SKM-1 treated with dmso at 0.1 percent for 144 hours (cell line): Measurements from ENCODE around the gene MCM8.
"Not testable (repeated sequence)": the region's sequence is repeated elsewhere in the genome, so short reads cannot be mapped to it uniquely, and the experiment has no call there.

Experiments
- DNase-seq: peaks from one replicate; lab custom pipeline; 2025; ENCODE audit not compliant: unreplicated experiment; lab: John Stamatoyannopoulos, UW

MCM8 gene

DNA sequence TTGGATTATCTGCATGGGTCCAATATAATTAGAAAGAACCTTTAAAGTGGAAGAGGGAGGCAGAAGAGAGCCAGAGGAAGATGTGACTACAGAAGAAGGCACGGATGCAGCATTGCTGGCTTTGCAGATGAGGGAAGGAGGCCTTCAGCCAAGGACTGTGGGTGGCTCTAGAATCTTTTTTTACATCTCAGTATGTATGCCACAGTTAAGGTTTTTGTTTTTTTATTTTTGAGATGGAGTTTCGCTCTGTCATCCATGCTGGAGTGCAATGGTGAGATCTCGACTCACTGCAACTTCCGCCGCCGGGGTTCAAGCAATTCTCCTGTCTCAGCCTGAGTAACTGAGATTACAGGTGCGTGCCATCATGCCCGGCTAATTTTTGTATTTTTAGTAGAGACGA lies 49.3 kb downstream of the MCM8 start:
- DNase-seq, result no peak

DNA sequence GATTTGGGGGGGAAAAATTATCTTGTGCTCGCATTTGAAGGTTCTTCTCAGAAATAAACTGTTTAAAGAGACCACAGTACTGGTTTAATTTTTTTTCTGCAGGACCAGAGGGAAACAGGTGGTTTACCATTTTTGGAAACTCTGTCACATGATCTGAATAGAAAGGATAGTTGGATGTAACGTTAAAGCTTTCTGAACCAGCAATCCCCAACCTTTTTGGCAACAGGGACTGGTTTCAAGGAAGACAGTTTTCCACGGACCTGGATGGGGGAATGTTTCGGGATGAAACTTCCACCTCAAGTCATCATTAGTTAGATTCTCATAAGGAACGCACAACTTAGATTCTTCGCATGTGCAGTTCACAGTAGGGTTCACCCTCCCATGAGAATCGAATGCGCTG lies 50.4 kb downstream of the MCM8 start:
- no peak for DNase-seq

DNA sequence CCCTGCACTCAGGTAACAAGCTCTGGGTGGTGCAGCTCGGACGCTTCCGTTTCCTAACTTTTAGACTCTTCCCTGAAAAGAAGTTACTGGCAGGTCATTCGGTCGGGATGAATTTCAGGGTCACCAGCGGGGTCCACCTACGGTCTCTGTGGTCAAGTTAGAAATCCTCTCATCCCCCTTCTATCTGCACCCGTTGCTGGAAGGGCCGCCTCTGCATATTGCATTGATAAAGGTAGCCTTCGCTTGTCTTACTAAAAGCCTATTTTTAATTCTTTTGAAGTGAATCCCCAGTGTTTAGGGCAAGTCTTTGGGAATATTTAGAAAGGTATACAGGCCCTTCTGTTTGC lies 56.1 kb downstream of the MCM8 start:
- no peak for DNase-seq

DNA sequence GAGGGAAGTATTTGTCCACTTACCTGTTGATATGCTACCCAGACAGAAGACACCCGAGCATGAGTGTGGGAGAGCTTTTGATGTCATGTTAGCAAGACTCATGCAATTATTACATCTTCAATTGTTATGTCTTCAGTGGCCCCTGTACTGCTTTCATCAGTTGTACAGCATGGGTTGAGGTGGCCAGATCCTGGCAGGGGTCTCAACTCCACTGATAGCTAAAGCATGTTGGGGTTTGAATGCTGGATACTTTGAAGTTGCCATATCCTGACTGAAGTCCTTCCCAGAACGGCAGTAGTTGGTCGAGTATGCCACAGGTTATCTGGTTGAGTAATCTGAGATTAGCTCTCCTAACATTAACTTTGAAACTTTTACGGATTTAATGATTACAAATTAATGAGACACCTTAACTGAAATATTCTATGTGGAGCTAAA lies 56.7 kb downstream of the MCM8 start:
- DNase-seq, result no peak

DNA sequence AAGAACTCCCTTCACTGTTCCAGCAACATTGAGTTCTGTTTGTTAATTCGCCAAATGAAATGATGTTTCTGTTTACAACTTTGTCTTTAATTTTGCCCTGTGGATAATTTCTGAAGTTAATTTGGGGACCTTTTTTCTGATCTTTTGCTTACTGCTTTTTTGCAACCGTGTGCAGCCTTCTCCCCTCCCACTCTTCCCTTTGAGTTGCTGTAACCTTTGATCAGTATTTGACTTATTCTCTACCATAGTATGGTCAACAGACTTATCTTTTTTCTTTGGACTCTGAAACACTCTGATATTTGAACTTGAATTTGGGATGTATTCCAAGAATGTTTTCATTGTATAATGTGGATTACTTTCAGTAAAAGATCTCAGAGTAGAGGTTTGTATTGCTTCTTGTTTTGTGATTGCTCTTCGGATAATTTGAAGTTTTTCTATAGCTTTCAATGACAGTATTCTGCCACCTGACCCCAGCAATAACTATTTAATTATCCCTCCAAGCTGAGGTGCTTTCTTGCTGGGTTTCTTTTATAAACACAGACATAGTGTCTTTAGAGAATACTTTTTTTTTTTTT lies 57.2 kb downstream of the MCM8 start:
- no peak for DNase-seq

DNA sequence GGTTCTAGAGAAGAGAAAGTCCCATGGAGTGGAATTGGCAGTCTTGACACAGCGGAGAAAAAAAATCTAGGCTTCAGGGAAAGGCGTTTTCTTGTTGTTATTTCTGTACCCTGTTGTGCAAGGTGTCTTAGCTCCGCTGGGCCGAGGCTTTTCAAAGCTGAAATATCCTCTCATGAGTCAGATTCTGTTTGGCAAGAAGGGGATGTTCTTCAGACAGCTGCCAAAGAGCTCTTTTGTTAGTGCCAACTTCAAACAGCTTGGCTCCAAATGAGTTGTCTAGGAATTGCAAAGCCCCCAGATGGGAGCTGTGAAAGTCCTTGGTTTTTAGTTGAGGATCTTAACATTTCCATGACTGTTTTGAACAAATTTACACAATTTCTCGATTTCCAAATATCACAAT lies 57.8 kb downstream of the MCM8 start:
- peak; percentile 51 for DNase-seq

DNA sequence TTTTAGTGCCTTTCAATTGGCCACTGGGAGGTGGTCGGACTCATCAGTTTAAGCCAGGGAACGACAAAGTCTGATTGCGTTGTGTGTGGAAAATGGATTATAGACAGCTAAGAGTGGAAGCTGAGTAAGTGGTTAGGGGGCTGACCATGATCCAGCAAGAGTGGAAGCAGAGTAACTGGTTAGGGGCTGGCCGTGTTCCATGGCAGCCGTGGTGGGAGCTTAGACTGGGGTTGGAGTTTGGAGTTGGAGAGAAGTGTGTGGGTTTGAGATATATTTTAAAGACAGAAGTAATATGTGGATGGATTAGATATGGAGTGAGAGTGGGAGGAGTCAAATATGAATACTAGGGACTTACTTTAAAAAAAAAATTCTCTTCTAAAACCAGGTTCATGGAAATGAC lies 61.7 kb downstream of the MCM8 start:
- DNase-seq, result no peak

DNA sequence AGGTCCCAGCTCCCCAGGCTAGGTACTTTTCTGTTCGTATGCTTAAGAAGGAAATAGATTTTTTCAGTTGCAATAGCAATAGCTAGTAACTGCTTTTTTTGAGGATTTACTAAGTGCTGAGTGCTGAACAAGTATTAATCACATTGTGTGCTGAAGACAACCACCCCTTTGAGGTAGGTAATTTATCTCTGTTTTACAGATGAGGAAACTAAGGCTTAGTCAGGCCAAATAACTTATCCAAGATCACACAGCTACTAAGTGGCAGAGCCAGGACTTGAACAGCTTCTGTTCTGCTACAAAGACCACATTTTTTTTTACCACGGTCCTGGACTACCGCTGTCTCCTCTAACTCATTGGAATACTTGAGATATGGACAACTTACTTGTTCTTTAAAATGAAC lies 63.6 kb downstream of the MCM8 start:
- no peak for DNase-seq

DNA sequence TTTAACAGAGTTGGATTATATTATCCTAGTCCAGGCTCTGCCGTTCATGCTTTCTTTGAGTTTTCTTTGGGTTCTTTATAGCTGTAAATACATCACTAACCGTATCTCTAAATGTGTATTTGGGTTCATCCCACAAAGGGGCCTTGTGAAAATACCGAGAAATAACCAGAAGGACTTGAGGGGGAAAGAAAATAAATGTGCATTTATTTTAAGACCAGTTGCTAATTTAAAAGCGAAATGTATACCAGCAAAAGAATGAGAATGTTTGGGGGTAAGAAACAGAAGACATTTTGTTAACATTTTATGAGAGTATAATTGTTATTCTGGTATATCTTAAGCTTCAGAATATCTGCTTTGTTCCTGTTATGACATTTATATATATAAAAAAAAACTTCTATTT lies 64.5 kb downstream of the MCM8 start:
- DNase-seq, result no peak

DNA sequence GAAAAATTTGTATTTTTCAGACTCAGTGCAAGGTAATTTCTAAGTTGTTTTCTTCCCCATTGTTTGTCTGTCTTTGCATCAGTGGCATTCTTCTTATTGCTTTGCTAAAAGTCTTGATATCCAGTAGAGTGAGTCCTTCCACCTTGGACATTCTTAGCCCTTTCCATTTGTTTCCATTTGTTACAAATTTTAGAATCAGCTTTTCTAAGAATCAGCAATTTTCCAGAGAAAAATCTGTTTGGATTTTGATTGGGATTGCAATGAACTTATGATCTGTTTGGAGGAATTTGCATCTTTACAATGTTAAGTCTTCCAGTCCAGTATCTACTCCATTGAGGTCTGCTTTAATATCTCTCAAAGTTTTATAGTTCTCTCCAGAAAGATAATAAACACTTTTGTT lies 67.0 kb downstream of the MCM8 start:
- DNase-seq, result no peak

DNA sequence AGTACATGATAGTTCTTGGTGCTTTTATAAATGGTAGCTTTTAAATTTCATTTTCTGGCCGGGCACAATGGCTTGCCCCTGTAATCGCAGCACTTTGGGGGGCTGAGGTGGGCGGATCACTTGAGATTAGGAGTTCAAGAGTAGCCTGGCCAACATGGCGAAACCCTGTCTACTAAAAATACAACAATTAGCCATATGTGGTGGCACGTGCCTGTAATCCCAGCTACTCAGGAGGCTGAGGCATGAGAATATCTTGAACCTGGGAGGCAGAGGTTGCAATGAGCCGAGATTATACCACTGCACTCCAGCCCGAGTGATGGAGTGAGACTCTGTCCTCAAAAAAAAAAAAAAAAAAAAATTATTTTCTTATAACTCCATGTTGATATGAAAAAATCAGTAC lies 67.4 kb downstream of the MCM8 start:
- no peak for DNase-seq

DNA sequence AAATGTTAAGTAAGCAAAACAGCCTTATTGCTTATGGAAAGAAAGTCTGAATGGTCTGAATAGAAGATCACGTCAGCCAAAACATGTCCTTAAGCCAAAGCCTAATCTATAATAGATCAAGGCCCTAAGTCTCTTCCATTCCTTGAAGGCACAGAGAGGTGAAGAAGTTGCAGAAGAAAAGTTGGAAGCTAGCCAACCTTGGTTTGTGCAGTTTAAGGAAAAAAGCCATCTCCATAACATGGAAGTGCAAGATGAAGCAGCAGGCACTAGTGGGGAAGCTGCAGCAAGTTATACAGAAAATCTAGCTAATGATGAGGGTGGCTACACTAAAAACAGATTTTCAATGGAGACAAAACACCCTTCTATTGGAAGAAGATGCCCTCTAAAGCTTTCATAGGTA lies 74.3 kb downstream of the MCM8 start:
- no peak for DNase-seq

DNA sequence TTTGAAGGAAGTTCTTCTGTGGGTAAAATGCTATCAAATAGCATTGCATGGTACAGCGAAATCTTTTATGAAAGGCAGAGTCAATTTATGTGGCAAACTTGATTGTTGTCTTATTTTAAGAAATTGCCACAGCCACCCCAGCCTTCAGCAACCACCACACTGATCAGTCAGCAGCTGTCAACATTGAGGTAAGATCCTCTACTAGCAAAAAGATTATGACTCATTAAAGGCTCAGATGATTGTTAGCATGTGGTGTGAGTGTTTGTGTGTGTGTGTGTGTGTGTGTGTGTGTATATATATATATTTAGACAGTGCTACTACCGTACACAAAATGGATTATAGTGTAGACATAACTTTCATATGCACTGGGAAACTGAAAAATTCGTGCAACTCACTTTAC lies 75.6 kb downstream of the MCM8 start:
- DNase-seq, result no peak

DNA sequence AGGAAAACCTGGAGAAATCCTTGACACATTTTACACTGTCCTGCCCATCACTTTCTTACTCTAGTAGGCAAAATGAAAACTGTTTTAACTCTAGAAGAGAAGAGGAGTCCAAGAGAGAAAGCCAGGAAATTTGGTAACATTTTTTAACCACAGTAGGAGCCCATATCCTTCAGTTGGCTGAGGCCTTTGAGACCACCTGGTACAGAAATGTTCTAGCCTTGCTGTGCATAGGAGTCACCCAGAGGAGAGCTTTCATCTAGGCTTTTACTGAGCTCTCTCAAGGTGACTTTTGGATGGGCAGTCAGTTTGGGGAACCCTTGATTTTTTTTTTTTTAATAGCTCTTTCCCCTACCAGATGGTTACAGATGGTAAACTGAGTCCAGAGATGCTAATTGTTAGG lies 78.4 kb downstream of the MCM8 start:
- no peak for DNase-seq

DNA sequence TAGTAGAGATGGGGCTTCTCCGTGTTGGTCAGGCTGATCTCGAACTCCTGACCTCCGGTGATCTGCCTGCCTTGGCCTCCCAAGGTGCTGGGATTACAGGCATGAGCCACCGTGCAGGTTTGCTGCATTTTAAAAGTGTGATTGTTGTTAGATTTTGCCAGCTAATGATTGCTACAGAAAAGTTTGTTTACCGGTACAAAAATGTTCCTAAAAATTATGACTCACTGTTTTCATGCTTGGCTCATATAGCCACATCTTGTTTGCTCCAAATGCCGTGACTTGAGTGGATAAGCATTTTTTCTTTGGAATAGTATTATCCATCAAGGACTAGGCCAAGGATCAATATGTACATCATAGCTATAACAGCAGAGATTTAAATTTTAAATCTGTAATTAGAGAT lies 79.1 kb downstream of the MCM8 start:
- DNase-seq, result no peak

DNA sequence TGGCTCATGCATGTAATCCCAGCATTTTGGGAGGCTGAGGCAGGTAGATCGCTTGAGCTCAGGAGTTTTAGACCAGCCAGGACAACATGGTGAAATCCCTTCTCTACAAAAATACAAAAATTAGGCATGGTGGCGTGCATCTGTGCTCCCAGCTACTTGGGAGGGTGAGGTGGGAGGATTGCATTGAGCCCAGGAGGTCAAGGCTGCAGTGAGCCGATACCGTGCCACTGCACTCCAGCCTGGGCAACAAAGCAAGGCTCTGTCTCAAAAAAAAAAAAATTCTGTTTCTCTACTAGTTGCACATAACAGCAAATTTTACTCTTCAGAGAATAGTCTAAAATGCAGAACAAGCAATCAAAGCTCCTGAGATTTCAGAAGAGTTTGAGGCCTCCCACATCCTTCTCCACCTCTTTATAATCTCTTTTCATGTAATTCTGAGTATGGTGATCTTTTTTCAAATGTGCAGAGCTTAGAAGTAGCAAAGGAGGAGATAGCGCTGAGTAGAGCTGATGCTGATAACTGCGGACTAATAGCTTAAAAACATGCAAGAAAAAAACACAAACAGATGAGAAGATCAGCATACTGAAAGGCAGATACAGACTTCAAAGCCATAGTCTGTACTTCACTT lies 80.1 kb downstream of the MCM8 start:
- no peak for DNase-seq

DNA sequence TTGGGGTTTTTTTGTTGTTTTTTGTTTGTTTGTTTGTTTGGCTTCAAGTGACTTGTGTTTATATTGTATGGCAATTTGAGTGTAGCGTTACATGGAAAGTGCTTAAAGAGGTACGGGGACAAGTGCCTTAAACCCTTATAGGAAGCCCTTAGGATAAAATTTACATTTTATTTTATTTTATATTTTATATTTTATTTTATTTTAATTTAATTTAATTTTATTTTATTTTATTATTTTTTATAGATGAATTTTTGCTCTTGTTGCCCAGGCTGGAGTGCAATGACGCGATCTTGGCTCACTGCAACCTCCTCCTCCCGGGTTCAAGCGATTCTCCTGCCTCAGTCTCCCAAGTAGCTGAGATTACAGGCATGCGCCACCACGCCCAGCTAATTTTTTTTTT lies 82.5 kb downstream of the MCM8 start:
- DNase-seq, result not testable (repeated sequence)

DNA sequence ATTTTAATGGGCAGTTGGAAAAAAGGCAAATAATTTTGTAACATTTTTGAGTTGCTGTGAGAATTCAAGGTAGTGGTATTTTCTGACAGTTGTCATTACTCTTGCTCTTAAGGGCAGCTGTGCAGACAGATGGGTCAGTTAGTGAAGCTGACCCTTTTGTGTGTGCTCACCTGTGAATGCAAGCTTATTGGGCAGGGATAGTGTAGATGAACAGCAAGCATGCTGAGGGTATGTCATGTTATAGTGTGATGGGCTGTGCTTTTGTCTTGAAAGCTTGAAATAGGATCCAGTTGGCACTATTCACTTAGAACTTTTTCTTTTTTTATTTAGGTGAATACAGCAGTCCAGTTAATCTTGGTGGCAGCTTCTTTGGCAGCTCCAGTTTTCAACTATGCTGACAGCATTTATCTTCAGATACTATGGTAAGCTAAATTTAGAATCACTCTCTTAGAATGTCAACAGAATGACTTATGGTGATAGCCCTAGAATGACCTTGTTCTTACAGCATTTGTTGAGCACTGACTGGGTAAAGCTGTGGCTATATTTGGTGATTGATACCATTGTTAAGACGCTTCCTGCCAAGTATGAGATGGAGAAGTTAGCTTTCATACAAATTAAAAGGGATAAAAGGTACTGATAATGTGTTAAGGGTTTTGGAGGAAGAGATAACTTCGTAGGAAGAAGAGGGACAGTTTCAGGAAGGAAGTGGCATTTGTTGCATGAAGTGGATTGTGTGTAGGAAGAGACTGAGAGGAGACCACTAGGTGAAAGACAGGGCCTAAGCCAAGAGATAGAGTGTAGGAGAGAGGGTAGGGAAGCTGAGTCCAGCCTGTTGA lies 83.9 kb downstream of the MCM8 start:
- no peak for DNase-seq

DNA sequence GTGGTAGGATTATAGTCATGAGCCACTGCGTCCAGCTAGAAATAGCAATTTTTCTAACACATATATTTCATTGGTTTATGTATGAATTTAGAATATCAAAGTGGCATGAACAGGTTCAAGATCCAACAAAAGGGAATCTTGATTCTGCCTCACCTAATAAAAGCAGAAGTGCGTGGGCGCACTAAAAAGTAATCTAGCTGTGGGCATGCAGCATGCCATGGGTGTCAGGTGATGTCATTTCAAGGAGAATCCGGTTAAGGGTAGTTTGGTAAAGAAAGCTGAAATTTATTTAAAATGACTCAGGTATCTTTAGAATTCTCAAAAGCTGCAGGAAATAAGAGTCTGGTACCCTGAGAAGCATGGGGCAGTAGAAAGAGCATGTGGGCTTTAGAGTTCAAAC lies 85.8 kb downstream of the MCM8 start:
- DNase-seq, result no peak

DNA sequence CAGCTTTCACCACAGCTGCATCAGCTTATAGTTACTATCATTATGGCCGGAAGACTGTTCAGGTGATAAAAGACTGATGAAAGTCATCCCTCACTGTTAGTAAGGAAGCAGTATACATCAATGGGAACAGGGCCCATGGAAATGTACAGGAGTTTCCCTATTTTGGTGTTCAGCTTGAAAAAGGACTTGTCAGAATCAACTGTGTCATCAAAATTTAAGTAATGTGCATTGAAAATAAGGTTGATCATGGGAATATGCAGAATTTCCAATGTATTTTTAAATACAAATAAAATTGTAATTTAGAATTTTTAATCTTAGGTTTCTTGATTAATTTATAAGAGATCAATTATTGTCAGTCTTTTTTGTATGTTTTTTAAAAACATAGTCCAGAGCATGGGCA lies 86.6 kb downstream of the MCM8 start:
- DNase-seq, result no peak

DNA sequence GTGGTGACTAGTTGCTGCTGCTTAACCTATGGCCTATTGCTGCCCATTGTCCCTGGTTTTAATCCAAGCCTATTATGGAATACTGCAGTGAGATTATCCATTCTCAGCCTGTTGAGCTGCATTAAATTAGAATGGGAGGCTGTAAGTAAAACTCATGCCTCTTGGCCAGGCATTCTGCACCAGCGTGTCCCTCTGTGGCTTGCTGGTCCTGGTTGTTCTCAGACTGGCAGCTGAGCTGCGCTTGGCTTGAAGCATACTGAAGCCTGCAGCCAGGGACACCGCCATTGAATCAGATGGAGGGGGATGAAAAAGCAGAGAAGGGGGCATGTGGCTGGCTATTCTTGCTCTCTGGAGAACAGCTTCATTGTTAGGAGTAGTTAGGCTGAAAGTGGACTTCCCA lies 87.8 kb downstream of the MCM8 start:
- DNase-seq, result no peak

DNA sequence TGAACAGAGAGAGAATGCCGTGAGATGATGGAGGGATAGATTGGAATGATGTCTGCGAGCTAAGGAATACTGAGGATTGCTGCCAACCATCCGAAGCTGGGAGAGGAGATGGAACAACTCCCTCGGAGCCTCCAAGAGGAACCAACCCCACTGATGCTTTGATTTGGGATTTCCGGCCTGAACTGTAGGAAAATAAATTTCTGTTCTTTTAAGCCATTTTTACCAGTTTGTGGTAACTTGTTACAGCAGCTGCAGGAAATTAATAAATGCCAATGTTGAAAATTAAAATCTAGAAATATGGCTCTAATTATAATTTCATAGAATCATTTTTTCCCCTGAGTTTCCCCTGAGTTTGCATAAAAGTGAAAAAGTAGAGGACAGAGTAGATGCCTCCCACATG lies 89.3 kb downstream of the MCM8 start:
- DNase-seq, result no peak

DNA sequence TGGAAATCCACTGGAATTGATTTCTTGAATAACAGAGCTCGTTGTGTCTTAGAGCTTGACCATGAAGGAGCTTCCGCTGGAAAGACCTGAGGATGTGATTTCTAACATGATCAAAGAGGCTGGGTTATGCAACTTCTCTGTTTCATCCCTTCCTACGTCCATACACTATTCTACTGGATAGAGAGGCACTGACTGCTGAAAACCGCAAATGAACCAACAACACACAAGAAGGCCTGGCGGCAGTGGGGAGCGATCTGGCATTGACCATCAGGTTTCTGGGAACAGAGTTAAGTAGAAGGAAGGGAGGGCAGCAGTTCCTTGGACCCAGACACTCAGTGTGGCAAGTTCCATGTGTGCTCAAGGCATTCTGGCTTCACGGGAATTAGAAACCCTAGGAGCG lies 90.1 kb downstream of the MCM8 start:
- DNase-seq, result no peak
